ENCODE data around the gene CELA3A. TPM values are rescaled to one million over a fixed set of nuclear protein-coding genes. Genes with fewer than 3 reads are reported as not detected.
"Not testable (repeated sequence)": the region's sequence is repeated elsewhere in the genome, so short reads cannot be mapped to it uniquely, and the experiment has no call there.

CELA3A gene
- total RNA-seq, 1 donor: not detected

- H3K36me3 ChIP-seq (ENCODE audit: insufficient read depth, low read length); H3K27me3 ChIP-seq (ENCODE audit: insufficient read depth, low read length): not testable (repeated sequence)
Measured at GRCh38 chr1:22003959-22004358, 2.5 kb downstream of the CELA3A start.

GRCh38 chr1:22005261-22006149 is 4.0 kb downstream of the CELA3A start:
- H3K9me3 ChIP-seq (ENCODE audit: low read depth, low read length); H3K4me1 ChIP-seq (ENCODE audit: insufficient read depth, low read length); H3K79me2 ChIP-seq (ENCODE audit: insufficient read depth, low read length); H3K4me3 ChIP-seq (ENCODE audit: insufficient read depth, low read length); H3K27me3 ChIP-seq (ENCODE audit: insufficient read depth, low read length); H3K27ac ChIP-seq (ENCODE audit: low read depth, low read length); H2AFZ ChIP-seq (ENCODE audit: low read length); H4K20me1 ChIP-seq (ENCODE audit: insufficient read depth, low read length); H3K4me2 ChIP-seq (ENCODE audit: insufficient read depth, low read length); H3K36me3 ChIP-seq (ENCODE audit: insufficient read depth, low read length); DNase-seq (ENCODE audit: insufficient read length, low spot score, missing footprints): not testable (repeated sequence)
- TF ChIP-seq CTCF (IDR thresholded peaks at IDR 0.05; ENCODE audit: extremely low read depth, low read depth, low read length): peak; percentile 40

More at GRCh38 chr1:22003959-22004358, 2.5 kb downstream of the CELA3A start:
- not testable (repeated sequence) for H4K20me1 ChIP-seq (ENCODE audit: insufficient read depth, low read length); H3K27ac ChIP-seq (ENCODE audit: low read depth, low read length); H2AFZ ChIP-seq (ENCODE audit: low read length); H3K79me2 ChIP-seq (ENCODE audit: insufficient read depth, low read length); H3K4me3 ChIP-seq (ENCODE audit: insufficient read depth, low read length); H3K4me1 ChIP-seq (ENCODE audit: insufficient read depth, low read length); H3K4me2 ChIP-seq (ENCODE audit: insufficient read depth, low read length); DNase-seq (ENCODE audit: insufficient read length, low spot score, missing footprints); H3K9me3 ChIP-seq (ENCODE audit: low read depth, low read length)

GRCh38 chr1:22006736-22007135 is 5.3 kb downstream of the CELA3A start:
- not testable (repeated sequence) for H3K27ac ChIP-seq (ENCODE audit: low read depth, low read length); H3K9me3 ChIP-seq (ENCODE audit: low read depth, low read length); H3K36me3 ChIP-seq (ENCODE audit: insufficient read depth, low read length); H2AFZ ChIP-seq (ENCODE audit: low read length); H3K4me2 ChIP-seq (ENCODE audit: insufficient read depth, low read length); H3K4me1 ChIP-seq (ENCODE audit: insufficient read depth, low read length); H3K27me3 ChIP-seq (ENCODE audit: insufficient read depth, low read length); H3K79me2 ChIP-seq (ENCODE audit: insufficient read depth, low read length); H3K4me3 ChIP-seq (ENCODE audit: insufficient read depth, low read length); H4K20me1 ChIP-seq (ENCODE audit: insufficient read depth, low read length); DNase-seq (ENCODE audit: insufficient read length, low spot score, missing footprints)

- not testable (repeated sequence) for DNase-seq (ENCODE audit: insufficient read length, low spot score, missing footprints); H3K27ac ChIP-seq (ENCODE audit: low read depth, low read length); H3K4me1 ChIP-seq (ENCODE audit: insufficient read depth, low read length); H3K27me3 ChIP-seq (ENCODE audit: insufficient read depth, low read length); H4K20me1 ChIP-seq (ENCODE audit: insufficient read depth, low read length); H2AFZ ChIP-seq (ENCODE audit: low read length); H3K9me3 ChIP-seq (ENCODE audit: low read depth, low read length); H3K36me3 ChIP-seq (ENCODE audit: insufficient read depth, low read length); H3K4me2 ChIP-seq (ENCODE audit: insufficient read depth, low read length); H3K79me2 ChIP-seq (ENCODE audit: insufficient read depth, low read length); H3K4me3 ChIP-seq (ENCODE audit: insufficient read depth, low read length)
Measured at GRCh38 chr1:22007262-22007661, 5.8 kb downstream of the CELA3A start.

GRCh38 chr1:22009566-22009965 is 8.1 kb downstream of the CELA3A start:
- not testable (repeated sequence) for H3K27ac ChIP-seq (ENCODE audit: low read depth, low read length); H3K9me3 ChIP-seq (ENCODE audit: low read depth, low read length); H4K20me1 ChIP-seq (ENCODE audit: insufficient read depth, low read length); H3K79me2 ChIP-seq (ENCODE audit: insufficient read depth, low read length); H3K36me3 ChIP-seq (ENCODE audit: insufficient read depth, low read length); H3K4me2 ChIP-seq (ENCODE audit: insufficient read depth, low read length); H3K27me3 ChIP-seq (ENCODE audit: insufficient read depth, low read length); DNase-seq (ENCODE audit: insufficient read length, low spot score, missing footprints); H3K4me1 ChIP-seq (ENCODE audit: insufficient read depth, low read length); H3K4me3 ChIP-seq (ENCODE audit: insufficient read depth, low read length); H2AFZ ChIP-seq (ENCODE audit: low read length)

GRCh38 chr1:22012752-22013151 is 11.3 kb downstream of the CELA3A start:
- not testable (repeated sequence) for H3K4me1 ChIP-seq (ENCODE audit: insufficient read depth, low read length); H3K4me3 ChIP-seq (ENCODE audit: insufficient read depth, low read length); H3K27ac ChIP-seq (ENCODE audit: low read depth, low read length); H3K79me2 ChIP-seq (ENCODE audit: insufficient read depth, low read length); H4K20me1 ChIP-seq (ENCODE audit: insufficient read depth, low read length); H3K9me3 ChIP-seq (ENCODE audit: low read depth, low read length); H3K27me3 ChIP-seq (ENCODE audit: insufficient read depth, low read length); H2AFZ ChIP-seq (ENCODE audit: low read length); DNase-seq (ENCODE audit: insufficient read length, low spot score, missing footprints); H3K4me2 ChIP-seq (ENCODE audit: insufficient read depth, low read length); H3K36me3 ChIP-seq (ENCODE audit: insufficient read depth, low read length)

- H2AFZ ChIP-seq (ENCODE audit: low read length); H3K27me3 ChIP-seq (ENCODE audit: insufficient read depth, low read length): not testable (repeated sequence)
Measured at GRCh38 chr1:22014575-22015206, 13.2 kb downstream of the CELA3A start.

More at GRCh38 chr1:22014575-22015206, 13.2 kb downstream of the CELA3A start:
- not testable (repeated sequence) for H3K4me2 ChIP-seq (ENCODE audit: insufficient read depth, low read length); H3K36me3 ChIP-seq (ENCODE audit: insufficient read depth, low read length); H3K27ac ChIP-seq (ENCODE audit: low read depth, low read length); H3K9me3 ChIP-seq (ENCODE audit: low read depth, low read length); DNase-seq (ENCODE audit: insufficient read length, low spot score, missing footprints); H3K4me3 ChIP-seq (ENCODE audit: insufficient read depth, low read length); H3K79me2 ChIP-seq (ENCODE audit: insufficient read depth, low read length); H4K20me1 ChIP-seq (ENCODE audit: insufficient read depth, low read length)
- H3K4me1 ChIP-seq (ENCODE audit: insufficient read depth, low read length): peaks cover 15% of the 10 kb centered on the region
